NCI-H2196 treated with DMSO at 0.1 percent for 48 hours (cell line): ENCODE results near the gene SYNDIG1L.
"Not testable (repeated sequence)": the region's sequence is repeated elsewhere in the genome, so short reads cannot be mapped to it uniquely, and the experiment has no call there.

ENCODE experiments used
- DNase-seq: peaks from one replicate; lab custom pipeline; 2025; ENCODE audit not compliant: unreplicated experiment; lab: John Stamatoyannopoulos, UW

The SYNDIG1L gene

DNA sequence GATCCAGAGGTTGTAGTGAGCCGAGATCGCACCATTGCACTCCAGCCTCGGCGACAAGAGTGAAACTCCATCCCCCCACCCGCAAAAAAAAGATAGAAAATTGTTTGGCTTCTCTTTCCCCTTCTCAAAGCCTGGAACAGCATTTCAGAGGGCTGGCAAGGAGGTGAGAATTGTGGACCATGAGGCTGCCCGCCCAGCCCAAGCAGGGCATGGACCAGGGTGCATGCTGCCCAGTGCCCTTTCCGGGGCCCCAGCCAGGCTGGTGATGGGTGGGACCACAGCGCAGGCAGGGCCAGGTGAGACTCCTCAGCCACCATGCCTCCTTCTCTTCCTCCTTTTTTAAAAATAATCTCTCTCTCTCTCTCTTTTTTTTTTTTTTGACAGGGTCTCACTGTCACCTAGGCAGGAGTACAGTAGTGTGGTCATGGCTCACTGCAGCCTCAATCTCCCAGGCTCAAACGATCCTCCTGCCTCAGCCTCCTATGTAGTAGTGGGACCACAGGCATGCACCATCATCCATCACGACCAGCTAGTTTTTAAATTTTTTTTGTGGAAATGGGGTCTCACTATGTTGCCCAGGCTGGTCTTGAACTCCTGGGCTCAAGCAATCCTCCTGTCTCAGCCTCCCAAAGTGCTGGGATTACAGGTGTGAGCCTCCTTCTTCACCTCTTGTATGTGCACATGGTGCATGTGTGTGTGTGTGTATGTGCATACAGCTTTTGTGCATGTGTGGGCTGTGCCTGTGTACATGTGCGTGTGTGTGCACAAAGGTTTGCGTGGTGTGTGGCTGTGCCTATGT lies 22.2 kb downstream of the SYNDIG1L start:
- no peak for DNase-seq

DNA sequence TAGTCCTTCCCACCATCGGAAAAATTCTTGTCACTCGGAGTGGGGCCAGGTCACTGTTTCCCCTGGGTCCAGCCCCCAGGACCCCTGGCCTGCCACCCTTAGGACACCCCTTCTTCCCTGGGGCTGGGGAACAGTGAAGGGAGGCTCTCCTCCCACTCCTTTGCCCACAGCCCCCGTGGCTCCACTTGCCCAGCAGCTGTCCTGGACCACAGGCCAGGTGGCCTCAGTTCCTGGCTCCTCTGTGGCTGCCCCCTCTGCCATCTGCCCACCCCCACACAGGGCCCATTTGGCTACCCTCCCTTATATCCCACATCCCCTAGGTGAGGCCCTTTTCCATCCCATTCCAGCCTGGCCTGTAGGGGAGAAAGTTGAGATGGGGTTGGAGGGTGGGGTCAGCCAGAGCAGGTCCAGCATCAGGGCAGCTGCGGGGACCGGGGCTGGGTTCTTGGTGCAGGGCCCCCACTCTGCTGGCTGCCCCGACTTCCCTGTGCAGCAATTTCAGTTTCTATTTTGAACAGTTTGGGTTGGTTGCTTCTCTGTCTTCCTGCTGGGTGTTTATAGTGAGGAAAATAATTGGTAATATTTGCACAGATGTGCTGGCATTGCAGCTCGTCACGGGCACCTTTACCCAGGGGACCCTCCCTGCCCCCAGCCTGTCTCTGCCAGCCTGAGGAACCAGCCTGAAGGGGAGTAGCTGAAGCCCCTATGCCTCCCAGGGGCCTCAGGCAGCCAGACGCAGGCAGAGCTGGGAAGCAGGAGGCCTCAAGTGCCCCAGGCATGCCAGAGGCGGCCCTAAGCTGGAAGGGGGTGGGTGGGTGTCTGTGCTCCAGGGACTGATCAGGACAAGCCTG lies 23.4 kb downstream of the SYNDIG1L start:
- DNase-seq, result no peak

DNA sequence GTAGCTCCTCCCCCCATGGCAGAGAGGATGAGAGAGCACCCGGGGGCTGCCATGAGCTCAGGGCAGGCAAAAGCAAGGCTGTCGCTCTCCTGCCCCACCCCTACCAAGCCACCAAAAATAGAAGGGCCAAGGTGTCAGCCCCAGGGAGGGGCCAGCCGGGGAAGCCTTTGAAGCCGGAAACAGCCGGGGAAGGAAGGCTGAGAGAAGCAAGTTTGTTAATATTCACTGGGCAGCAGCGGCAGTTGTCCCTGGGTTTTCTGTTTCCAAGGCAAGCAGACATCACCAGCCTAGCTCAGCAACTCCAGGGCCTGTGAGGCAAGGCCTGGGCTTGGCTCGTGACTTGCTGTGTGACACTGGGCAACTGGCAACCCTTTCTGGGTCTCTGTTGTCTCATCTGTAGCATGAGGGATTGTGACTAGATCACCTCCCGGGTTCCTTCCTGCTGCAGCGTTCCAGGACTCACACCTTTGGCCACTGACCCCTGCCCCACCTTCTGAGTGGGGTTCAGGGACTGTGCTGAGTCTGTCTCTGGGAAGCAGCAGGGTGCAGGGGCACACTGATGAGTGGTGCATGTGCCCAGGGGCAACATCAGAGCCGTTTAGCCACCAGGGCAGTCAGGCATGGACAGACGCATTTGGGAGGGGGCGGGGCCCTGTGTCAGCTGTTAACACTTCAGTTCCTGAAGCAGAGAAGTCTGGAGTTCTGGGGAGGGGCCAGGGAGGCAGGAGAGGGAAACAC lies 24.3 kb downstream of the SYNDIG1L start:
- DNase-seq, result no peak

DNA sequence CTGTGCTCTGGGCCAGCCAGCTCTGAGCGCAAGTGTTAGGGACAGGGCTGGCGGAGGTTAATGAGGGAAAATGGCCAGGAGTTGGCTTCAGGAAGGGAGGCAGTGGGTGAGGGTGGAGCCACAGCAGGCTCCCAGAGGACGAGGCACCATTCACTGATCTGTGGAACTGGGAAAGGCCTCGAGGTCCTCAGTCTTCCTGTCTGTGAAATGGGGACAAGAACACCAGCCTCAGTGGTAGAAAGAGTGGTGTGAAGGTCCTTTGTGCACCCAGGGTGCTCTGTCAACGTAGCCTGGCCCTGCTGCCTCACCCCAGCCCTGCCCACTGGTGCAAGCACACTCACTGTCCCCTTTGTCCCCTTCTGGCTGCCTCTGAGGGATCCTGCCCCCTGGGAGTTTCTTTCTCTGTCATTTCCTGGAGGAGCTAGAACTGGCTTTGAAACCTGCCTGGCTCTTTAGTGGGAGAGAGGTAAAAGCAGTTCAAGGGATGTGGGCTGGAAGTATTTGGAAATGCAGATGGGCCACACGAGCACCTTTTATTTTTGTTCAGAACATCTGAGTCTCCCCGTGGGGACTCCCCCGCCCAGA lies 25.0 kb downstream of the SYNDIG1L start:
- DNase-seq, result no peak

- DNase-seq, result no peak
Measured at GRCh38 chr14:74400031-74400685, 25.9 kb downstream of the SYNDIG1L start.

GRCh38 chr14:74395094-74395493 lies 30.9 kb downstream of the SYNDIG1L start:
- DNase-seq, result no peak

DNA sequence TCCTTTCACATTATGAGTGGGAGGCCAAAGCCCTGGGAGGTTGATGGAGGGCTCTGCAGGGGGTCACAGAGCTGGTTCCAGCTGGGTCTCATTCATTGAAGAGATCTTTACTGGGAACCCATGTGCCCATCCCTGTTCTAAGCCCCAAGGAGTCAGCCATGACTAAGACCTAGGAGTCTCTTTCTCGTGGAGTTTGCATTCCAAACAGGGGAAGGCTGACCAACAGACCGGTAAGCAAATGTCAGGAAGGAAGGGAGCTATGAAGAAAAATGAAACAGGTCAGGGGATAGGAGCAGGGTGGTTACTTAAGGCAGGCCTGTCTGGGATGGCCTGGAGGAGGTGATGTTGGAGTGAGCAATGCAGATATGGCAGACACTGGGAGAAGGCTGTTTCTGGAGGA lies 31.5 kb downstream of the SYNDIG1L start:
- no peak for DNase-seq

DNA sequence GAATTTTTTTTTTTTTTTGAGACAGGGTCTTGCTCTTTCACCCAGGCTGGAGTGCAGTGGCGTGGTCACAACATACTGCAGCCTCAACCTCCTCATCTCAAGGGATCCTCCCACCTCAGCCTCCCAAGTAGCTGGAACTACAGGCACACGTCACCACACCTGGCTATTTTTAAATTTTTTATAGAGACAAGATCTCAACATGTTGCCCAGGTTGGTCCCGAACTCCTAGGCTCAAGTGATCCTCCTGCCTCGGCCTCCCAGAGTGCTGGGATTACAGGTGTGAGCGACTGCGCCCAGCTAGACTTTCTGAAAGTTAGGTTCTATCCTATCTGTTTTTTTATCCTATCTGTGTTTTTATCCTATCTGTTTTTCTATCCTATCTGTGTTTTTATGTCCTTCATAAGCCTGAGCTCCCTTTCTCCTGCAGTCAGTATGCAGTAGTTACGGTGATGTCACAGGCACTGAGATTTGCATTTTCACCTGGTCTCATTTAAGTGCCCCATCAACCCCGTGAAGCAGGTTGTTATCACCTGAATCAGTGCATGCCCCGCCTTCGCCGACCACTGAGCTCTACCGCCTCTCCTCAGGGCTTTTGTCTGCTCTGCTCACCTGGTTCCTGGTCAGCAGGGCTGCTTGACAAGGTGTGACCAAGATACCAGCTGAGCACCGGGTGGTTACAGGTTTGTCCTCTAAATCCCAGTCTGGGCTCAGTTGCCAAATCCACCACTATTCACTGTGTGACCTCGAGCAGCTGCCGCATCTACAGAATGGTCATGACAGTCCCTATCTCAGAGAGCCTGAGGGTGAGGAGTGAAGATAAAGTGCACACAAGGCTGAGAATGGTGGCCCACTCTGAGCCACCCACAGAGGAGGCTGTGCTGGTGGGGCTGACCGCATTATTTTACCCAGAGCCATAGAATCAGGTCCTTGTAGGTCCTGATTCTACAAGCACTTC lies 33.1 kb downstream of the SYNDIG1L start:
- no peak for DNase-seq

GRCh38 chr14:74391479-74391878 lies 34.5 kb downstream of the SYNDIG1L start:
- no peak for DNase-seq

- not testable (repeated sequence) for DNase-seq
Measured at GRCh38 chr14:74390505-74390904, 35.5 kb downstream of the SYNDIG1L start.

DNA sequence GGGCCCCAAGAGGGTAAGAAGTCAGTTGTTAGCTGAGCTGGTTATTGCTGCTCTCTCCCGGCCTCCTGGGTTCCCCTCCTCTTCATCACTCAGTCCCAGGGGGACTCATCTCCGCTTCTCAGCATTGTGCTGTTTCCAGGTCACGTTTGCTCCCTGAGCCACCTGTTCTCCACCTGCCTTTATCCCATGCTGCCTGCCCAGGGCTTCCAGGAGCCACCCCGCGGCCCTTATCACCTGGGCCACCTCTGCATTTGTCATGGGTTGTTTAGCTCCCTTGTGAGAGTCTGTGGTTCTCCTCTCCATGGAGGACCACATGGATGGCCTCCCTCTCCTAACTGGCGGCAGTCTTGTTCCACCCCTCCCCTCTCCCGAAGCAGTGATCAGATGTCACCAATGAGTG lies 36.0 kb downstream of the SYNDIG1L start:
- no peak for DNase-seq

- DNase-seq, result no peak
Measured at GRCh38 chr14:74382231-74382630, 43.8 kb downstream of the SYNDIG1L start.

DNA sequence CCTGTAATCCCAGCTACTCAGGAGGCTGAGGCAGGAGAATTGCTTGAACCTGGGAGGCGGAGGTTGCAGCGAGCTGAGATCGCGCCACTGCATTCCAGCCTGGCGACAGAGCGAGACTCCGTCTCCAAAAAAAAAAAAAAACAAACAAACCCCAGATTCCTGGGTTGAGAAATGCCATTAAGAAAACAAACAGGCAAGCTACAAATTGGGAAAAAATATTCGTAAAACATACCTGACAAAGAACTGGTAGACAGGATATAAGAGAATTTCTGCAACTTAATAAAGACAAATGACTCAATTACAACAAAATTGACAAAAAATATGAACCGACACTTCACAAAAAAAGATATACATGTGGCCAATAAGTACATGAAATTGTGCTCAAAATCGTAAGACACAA lies 44.4 kb downstream of the SYNDIG1L start:
- not testable (repeated sequence) for DNase-seq

- DNase-seq, result no peak
Measured at GRCh38 chr14:74380845-74381244, 45.2 kb downstream of the SYNDIG1L start.

GRCh38 chr14:74380172-74380571 lies 45.8 kb downstream of the SYNDIG1L start:
- DNase-seq, result no peak

GRCh38 chr14:74377976-74378690 lies 47.9 kb downstream of the SYNDIG1L start:
- no peak for DNase-seq

DNA sequence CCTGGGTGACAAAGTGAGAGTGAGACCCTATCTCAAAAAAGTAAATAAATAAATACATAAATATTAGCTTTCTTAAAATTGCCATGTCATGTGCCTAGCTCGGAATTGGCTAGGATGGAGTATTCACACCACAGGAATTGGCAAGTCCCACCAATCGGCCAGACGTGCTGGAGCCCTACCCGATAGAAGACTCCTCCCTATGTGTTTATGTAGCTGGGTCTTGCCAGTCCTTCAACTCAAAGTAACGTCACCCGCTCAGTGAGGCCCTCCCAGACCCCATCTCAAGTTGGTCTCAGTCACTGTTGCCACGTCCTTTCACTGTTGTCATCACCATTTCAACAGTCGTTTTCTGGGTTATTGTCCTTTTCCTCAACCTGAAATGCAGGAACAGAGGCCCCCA lies 57.6 kb downstream of the SYNDIG1L start:
- no peak for DNase-seq

DNA sequence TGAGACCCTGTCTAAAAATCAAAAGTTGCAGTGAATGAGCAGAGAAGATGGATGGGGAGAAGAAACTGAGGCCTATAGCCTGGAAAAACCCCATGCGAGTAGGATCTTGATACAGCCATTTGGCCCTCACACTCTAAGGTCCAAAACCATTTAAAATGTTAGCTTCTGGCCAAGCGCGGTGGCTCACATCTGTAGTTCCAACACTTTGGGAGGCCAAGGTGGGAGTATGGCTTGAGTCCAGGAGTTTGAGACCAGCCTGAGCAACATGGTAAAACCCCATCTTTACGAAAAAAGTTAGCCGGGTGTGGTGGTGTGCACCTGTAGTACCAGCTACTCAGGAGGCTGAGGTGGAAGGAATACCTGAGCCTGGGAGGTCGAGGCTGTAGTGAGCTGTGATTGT lies 58.0 kb downstream of the SYNDIG1L start:
- no peak for DNase-seq
